OCI-LY7 (cell line): ENCODE data around the gene BASP1. TPM values are rescaled to one million over a fixed set of nuclear protein-coding genes. Genes with fewer than 3 reads are reported as not detected.

Experiments
- BruUV-seq: library from RNA; stranded (reverse); fragments of 400-500 nt; replicated peaks from 2 replicates; lab custom pipeline; 2021; lab: Mats Ljungman, UMichigan
- CTCF ChIA-PET: fragments of 300-600 bp; sonication (Branson Sonifier 250); formaldehyde crosslinking; loops from one replicate; lab custom pipeline; 2022; ENCODE audit warnings: antibody characterized with exemption; ENCODE audit not compliant: unreplicated experiment; lab: Charles Lee
- POLR2A ChIA-PET: fragments of 300-600 bp; sonication (Branson Sonifier 250); formaldehyde crosslinking; loops from one replicate; lab custom pipeline; 2022; ENCODE audit warnings: antibody characterized with exemption; lab: Charles Lee
- DNase-seq: peaks from one replicate; pipeline ENCODE4 v3.0.0-alpha.2; 2015; ENCODE audit warnings: low spot score
- H2AFZ ChIP-seq: fragments of 200-600 bp; sonication (generic), shearing (Covaris generic); 2 replicates; pipeline ENCODE4 v1.6.1; 2014; ENCODE audit warnings: mild to moderate bottlenecking, antibody characterized with exemption, low read length, moderate library complexity
- H3K27ac ChIP-seq: fragments of 200-600 bp; sonication (generic); 2 replicates; pipeline ENCODE4 v1.5.1; 2014; ENCODE audit warnings: mixed run types, low read depth, mild to moderate bottlenecking, moderate library complexity, low read length, inconsistent platforms; ENCODE audit not compliant: poor library complexity, severe bottlenecking
- H3K36me3 ChIP-seq: fragments of 200-600 bp; sonication (generic); 2 replicates; pipeline ENCODE4 v1.6.1; 2014; ENCODE audit warnings: mild to moderate bottlenecking, antibody characterized with exemption, low read length, moderate library complexity, mixed read lengths; ENCODE audit not compliant: insufficient read depth
- H3K4me1 ChIP-seq: fragments of 200-600 bp; sonication (generic); 2 replicates; pipeline ENCODE4 v1.5.1; 2014; ENCODE audit warnings: mild to moderate bottlenecking, low read length; ENCODE audit not compliant: insufficient read depth, poor library complexity, severe bottlenecking
- H3K4me2 ChIP-seq: fragments of 200-600 bp; sonication (generic); 2 replicates; pipeline ENCODE4 v1.6.1; 2014; ENCODE audit warnings: mild to moderate bottlenecking, low read length
- H3K4me3 ChIP-seq: fragments of 200-600 bp; sonication (generic); 2 replicates; pipeline ENCODE4 v1.5.1; 2014; ENCODE audit warnings: mild to moderate bottlenecking, low read depth, low read length; ENCODE audit not compliant: poor library complexity, severe bottlenecking
- H3K79me2 ChIP-seq: fragments of 200-600 bp; sonication (generic); 2 replicates; pipeline ENCODE4 v1.6.1; 2016; ENCODE audit warnings: low read depth, mild to moderate bottlenecking, low read length, moderate library complexity, mixed read lengths; ENCODE audit not compliant: insufficient read depth
- H3K9me2 ChIP-seq: fragments of 200-600 bp; sonication (generic); 2 replicates; pipeline ENCODE4 v1.6.1; 2016; ENCODE audit warnings: mild to moderate bottlenecking, low read length, mixed read lengths; ENCODE audit not compliant: insufficient read depth
- H3K9me3 ChIP-seq: fragments of 200-600 bp; sonication (generic); 2 replicates; pipeline ENCODE4 v1.6.1; 2014; ENCODE audit warnings: mild to moderate bottlenecking, mixed run types, low read length, mixed read lengths
- H4K20me1 ChIP-seq: fragments of 200-600 bp; sonication (generic); 2 replicates; pipeline ENCODE4 v1.6.1; 2014; ENCODE audit warnings: mild to moderate bottlenecking, antibody characterized with exemption, low read length, moderate library complexity, mixed read lengths; ENCODE audit not compliant: insufficient read depth
- EZH2phosphoT487 ChIP-seq: fragments of 200-600 bp; sonication (generic); IDR thresholded peaks from 2 replicates; pipeline ENCODE4 v1.6.1; 2018; ENCODE audit warnings: low read depth, borderline replicate concordance, mild to moderate bottlenecking, mixed run types, antibody characterized with exemption, low read length, moderate library complexity, mixed read lengths
- intact Hi-C: fragments of 100-400 bp; cut with micrococcal nuclease; formaldehyde crosslinking; loops from one replicate; pipeline ENCODE4 v1.10.0; 2022; ENCODE audit not compliant: unreplicated experiment
- total RNA-seq, 2 experiments: library from RNA; depleted of rRNA in 1 of 2; stranded (reverse); fragments of >200 nt in 1 of 2; shearing (Covaris generic) in 1 of 2; gene quantifications; 2 replicates each; pipeline ENCODE4 v1.2.3, GENCODE V29; 2014 to 2022
- TF ChIP-seq, protein P1 (sequence below): fragments of 200-600 bp; sonication (generic); conservative IDR thresholded peaks from 2 replicates; pipeline ENCODE4 v1.5.1; 2014; ENCODE audit warnings: mild to moderate bottlenecking, antibody characterized with exemption, low read length, moderate library complexity, mixed read lengths

BASP1 gene
- total RNA-seq, 2 experiments from 2014 or later: 23.4 to 64.8 TPM

DNA sequence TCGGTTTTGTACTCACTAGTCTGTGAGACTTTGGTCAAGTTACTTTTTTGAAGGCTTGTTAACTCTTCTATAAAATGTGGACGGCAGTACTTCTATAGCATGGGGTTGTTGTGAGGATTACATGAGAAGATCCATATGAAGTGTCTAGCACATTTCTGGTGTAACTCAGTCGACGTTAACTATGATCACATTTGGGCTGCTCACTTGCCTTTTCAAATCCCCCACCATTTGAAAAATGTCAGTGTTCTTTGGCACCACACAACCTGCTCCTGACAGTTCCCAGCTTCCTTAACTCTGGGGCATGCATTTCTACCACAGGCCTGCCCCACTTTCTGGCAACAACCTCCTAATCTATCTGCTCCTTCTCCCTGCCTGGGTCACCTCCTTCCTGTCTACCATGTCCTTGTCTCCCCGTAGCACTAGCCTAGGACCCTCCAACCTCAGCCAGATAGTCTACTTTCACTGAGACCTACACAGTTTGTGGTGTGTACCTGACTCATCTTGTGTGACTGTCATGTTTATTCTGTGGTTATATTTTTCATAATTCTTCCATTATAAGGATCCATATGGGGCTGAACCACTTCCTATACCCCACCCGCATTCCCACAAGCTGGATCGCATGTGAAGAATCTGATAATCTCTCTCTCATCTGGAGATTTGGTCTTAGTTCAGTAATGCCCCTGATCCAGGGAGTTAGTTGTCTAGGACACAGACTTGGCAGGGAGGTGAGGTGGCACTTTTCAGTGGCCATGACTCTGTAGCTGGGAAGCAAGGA lies 30.2 kb upstream of the BASP1 start:
- CTCF ChIA-PET: interaction anchor here (0.6 kb wide), 1 partner anchor 259 kb away, joined by 3 read pairs; no protein-coding TSS in a partner anchor
- POLR2A ChIA-PET: no interaction called here
- no TSS peak for BruUV-seq
- no peaks in the 10 kb centered on the region for H3K4me1 ChIP-seq
- H3K4me3 ChIP-seq: no peak overlapping the region
- no peak overlapping the region for H3K27ac ChIP-seq
- H4K20me1 ChIP-seq: no peaks in the 10 kb centered on the region
- TF ChIP-seq EZH2phosphoT487: no peak
- TF ChIP-seq, protein P1, sequence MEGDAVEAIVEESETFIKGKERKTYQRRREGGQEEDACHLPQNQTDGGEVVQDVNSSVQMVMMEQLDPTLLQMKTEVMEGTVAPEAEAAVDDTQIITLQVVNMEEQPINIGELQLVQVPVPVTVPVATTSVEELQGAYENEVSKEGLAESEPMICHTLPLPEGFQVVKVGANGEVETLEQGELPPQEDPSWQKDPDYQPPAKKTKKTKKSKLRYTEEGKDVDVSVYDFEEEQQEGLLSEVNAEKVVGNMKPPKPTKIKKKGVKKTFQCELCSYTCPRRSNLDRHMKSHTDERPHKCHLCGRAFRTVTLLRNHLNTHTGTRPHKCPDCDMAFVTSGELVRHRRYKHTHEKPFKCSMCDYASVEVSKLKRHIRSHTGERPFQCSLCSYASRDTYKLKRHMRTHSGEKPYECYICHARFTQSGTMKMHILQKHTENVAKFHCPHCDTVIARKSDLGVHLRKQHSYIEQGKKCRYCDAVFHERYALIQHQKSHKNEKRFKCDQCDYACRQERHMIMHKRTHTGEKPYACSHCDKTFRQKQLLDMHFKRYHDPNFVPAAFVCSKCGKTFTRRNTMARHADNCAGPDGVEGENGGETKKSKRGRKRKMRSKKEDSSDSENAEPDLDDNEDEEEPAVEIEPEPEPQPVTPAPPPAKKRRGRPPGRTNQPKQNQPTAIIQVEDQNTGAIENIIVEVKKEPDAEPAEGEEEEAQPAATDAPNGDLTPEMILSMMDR: no peak
- no peak overlapping the region for H2AFZ ChIP-seq
- no peaks in the 10 kb centered on the region for H3K36me3 ChIP-seq
- no peak for DNase-seq
- H3K9me3 ChIP-seq: no peaks in the 10 kb centered on the region
- H3K9me2 ChIP-seq: no peaks in the 10 kb centered on the region
- intact Hi-C loops: loop anchor here (5.0 kb wide), 1 partner anchor 250 kb away; the partner anchor contains the start of gene MYO10
- no peak overlapping the region for H3K4me2 ChIP-seq
- no peaks in the 10 kb centered on the region for H3K79me2 ChIP-seq

DNA sequence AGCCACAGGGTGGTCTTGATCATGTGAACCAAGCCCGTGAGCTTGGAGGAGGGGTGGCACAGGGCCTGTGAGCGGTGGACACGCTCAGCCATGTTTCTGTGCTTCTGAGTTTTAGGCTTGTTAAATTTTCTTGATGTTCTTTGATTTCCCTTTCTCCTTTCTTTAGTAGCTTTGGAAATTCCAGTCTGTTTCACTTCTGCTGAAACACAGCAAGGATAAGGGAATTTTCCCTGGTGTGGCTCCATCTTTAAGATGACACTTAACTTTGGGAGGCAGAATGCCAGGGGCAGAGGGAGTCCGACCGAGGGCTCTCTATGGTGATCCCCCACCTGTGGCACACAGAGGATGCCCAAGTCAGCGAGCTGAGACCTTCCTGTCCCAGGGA lies 29.7 kb upstream of the BASP1 start:
- no peak for DNase-seq
- no peak overlapping the region for H3K4me3 ChIP-seq
- no peaks in the 10 kb centered on the region for H3K36me3 ChIP-seq
- no peaks in the 10 kb centered on the region for H3K79me2 ChIP-seq
- no peaks in the 10 kb centered on the region for H3K4me1 ChIP-seq
- H2AFZ ChIP-seq: no peak overlapping the region
- BruUV-seq: no TSS peak
- H3K4me2 ChIP-seq: no peak overlapping the region
- POLR2A ChIA-PET: interaction anchor here (0.5 kb wide), 1 partner anchor 312 kb away, joined by 3 read pairs; no protein-coding TSS in a partner anchor
- H3K27ac ChIP-seq: no peak overlapping the region
- CTCF ChIA-PET: interaction anchor here (0.6 kb wide), 1 partner anchor 259 kb away, joined by 3 read pairs; no protein-coding TSS in a partner anchor
- TF ChIP-seq, protein P1: no peak
- no peak for TF ChIP-seq EZH2phosphoT487
- intact Hi-C loops: loop anchor here (5.0 kb wide), 1 partner anchor 250 kb away; the partner anchor contains the start of gene MYO10
- H3K9me2 ChIP-seq: no peaks in the 10 kb centered on the region
- H3K9me3 ChIP-seq: no peaks in the 10 kb centered on the region
- H4K20me1 ChIP-seq: no peaks in the 10 kb centered on the region
